CD4-positive, alpha-beta T cell treated with Interleukin-4 for 4 hours (primary cell): ENCODE results near the gene ZNF496.
A peak's percentile ranks its signal among the peaks of the same experiment; 100 is the strongest.
"Not testable (repeated sequence)": the region's sequence is repeated elsewhere in the genome, so short reads cannot be mapped to it uniquely, and the experiment has no call there.

ENCODE experiments used
- DNase-seq: peaks from one replicate; pipeline ENCODE4 v3.0.0-alpha.2; 2020

The ZNF496 gene

DNA sequence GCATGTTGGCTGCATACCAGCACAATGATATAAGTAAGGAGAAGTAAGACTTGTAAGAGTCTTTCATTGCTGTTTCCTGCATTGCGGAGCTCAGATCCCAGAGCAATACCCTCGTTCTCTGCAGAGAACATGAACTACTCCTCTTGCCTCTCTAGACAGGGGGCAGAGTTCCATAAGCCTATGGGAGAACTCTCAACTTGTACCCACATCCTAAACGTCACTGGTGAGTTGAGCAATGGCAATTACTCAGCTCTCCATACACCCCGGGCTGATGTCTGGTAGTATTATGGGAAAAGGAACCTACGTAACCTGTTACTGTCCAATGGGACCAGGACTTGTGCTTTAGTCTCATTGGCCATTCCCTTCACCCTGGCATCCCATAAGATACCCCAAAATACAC, 27.3 kb upstream of the ZNF496 start:
- DNase-seq: no peak

DNA sequence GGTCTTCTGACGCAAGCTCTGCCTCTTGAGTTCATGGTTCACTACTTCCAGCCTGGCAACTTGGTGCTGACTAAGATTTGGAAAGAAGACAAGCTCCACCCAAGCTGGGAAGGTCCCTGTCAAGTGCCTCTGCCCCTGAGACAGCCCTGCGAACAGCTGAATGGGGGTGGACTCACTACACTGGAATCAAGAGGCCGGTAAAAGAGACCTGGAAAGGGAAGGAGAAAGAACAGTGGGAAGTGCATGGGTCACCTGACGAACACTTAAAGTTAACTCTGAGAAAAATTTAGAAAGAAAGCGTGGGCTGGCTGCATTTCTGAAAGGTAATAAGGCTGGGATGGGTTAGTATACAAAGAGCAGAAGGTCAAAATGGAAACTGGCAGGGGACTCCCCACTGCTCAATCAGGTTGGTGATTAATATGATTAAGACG, 26.1 kb upstream of the ZNF496 start:
- DNase-seq: no peak

DNA sequence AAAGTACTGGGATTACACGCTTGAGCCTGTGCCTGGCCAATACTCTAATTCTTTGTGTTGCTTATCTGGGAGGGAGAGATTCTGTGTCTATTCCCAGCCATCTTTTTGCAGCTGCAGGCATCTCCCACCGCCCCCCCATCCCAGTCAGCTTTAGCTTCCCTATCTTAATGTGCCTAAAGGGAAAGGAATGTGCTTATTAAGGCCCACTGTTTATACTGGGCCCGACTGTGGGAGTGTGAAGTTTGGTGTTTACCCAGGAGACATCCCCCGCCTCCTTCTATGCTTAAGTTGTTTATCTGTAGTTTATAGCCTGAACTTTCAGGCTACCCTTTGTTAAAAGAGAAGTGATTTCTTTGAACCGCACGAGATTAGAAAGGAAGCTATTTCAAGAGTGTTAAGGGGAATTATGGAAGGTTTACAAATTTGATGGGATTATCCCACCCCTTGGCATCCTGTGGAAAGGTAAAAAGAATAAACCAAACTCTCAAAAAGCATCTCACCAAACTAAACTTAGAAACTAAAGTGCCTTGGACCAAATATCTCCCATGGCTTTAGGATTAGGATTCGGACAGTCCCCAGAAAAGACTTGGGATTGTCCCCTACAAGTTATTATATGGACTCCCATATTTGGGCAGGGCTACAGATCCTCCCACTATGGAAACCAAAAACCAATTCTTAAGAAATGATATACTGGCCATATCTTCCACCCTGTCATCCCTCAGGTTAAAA, 25.5 kb upstream of the ZNF496 start:
- DNase-seq: no peak

DNA sequence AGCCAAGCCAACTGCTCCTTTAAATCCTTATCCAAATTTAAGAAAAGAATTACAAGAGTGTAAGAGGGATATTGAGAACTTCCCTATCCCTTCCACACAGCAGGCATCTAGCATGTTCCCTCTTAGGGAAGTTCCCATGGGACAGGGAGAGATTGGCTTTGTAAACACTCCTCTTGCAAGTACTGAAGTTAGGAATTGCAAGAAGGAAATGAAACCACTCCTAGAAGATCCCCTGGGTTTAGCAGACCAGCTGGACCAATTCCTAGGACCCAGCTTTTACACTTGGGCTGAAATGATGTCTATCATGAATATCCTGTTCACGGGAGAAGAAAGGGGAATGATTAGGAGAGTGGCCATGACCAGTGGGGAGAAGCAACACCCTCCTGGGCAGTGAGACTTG, 23.5 kb upstream of the ZNF496 start:
- not testable (repeated sequence) for DNase-seq

DNA sequence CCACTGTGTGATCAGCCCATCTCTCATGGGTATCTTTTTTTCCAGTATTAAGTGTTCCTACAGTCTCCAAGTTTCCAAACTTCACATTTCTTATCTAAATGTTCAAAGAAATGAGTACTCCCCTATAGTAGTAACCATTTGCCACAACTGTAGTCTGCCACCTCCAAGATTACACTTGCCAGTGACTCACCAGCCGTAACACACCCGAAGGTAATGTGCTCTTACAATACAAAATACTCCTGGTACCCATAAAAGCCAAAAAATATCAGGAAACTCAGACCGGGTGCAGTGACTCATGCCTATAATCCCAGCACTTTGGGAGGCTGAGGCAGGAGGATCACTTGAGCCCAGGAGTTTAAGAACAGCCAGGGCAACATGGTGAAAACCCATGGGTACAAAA, 20.5 kb upstream of the ZNF496 start:
- no peak for DNase-seq

DNA sequence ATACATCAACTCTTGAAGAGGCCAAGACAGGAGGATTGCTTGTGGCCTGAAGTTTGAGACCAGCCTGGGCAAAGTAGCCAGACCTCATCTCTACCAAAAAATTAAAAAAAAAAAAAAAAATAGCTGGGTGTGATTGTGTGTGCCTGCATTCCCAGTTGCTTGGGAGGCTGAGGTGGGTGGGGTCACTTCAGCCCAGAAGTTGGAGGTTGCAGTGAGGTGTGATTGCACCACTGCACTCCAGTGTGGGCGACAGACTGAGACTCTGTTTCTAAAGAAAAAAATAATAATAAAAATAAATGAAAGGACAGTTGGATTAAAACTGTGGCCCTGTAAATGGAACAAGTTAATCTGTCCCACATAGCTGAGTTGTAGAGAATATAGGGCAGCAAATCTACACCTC, 18.9 kb upstream of the ZNF496 start:
- DNase-seq: no peak

DNA sequence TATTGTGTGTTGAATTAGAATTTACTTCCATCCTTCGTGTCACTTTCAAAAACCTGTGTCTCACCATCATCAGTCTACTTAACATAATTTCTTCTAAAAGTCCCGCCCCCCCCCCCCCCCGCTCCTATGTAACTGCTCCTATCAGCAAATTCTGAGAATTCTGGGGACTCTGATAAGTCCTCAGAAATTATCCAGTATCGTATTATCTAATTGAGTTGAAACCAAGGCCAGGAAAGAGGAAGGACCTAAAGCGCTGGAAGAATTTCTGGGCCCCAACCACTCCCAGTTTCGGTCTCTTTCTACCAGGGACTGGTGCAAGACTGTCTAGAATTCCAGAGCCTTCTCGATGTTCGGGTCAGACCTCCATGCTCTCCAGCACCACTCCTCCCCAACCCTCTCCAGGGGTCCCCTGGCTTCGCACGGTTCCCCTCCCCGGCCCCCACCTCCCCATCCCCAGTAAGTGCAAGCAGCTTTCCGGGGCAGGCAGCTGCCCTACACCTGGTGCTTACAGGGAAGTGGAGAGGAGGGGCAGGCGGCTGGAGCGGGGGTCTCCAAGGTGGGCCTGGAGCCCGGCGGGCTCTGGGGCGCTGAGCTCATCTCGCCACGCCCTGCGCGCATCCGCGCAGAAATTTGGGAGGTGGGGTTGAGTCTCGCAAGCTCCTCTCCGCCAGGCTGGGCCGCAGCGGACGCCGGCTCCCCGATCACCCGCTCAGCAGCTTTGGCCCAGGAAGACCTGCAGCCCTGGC, 16.0 kb upstream of the ZNF496 start:
- DNase-seq: no peak

DNA sequence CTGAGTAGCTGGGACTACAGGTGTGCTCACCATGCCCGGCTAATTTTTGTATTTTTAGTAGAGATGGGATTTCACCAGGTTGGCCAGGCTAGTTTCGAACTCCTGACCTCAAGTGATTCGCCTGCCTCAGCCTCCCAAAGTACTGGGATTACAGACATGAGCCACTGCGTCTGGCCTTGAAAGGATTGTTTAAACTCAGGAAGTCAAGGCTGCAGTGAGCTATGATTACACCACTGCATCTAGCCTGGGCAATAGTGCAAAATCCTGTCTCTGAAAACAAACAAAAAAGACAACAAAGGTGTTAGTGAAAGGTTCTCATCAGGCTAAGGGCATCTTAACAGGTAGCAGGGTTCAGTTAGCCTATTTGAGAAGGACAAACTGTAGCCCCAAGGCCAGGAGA, 14.2 kb upstream of the ZNF496 start:
- no peak for DNase-seq

DNA sequence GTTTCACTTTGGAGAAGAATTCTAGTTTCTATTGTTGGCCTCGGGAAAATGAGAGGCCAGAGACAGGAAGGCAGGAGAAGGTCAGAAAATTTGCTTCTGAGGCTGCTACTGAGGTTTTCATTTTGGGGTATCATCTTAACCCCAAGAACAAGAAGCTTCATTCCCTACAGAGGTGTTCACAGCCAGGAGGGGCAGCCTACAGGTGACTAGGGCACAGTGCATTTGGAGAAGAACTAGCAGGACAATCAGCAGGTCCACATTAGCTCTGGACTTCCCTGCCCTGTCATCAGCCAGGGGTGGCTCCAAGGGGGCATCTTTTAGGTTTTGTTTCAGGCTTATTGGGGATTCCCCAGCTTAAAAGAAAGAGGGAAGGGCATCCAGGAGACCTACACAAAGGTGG, 12.1 kb upstream of the ZNF496 start:
- no peak for DNase-seq

DNA sequence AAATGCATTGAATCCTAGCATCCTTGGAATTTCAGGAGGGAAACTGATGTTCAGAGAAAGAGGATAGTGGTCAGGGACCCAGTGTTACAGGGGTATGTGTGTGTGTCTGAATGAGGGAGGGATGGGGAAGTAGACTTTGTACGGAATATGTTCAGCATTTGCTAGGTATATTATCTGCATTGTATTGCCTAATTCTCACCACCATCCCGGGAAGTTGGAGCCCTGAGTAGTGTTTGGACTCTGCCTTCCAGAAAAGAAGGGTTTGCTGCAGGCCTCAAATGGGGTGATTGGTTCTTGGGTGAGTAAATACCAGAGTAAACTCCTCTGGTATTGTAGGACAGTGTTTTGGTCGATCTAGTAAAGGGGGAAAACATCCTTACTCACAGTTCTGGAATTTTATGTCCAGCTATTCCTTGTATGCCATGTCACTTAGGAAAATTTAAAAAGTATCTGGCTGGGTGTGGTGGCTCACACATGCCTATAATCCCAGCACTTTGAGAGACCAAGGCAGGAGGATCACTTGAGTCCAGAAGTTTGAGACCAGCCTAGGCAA, 7.1 kb upstream of the ZNF496 start:
- no peak for DNase-seq

DNA sequence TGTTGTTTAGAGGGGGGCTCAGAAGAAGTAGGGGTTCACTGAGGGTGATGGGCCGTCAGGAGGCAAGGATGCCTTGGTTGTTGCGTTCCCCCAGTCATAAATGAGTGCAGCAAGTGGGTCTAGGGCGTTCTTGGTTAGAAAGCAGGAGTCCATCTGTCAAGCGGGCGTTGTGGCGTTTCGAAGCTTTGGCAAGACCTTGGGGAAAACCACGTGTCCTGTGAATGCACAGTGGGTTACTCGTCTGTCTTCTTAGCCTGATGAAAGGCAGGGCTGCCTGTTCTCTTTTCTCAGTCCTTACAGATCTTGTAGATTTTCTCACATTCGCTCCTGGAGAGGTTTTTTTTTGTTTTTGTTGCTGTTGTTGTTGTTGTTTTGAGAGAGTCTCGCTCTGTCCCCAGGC, 6.3 kb upstream of the ZNF496 start:
- DNase-seq: no peak

DNA sequence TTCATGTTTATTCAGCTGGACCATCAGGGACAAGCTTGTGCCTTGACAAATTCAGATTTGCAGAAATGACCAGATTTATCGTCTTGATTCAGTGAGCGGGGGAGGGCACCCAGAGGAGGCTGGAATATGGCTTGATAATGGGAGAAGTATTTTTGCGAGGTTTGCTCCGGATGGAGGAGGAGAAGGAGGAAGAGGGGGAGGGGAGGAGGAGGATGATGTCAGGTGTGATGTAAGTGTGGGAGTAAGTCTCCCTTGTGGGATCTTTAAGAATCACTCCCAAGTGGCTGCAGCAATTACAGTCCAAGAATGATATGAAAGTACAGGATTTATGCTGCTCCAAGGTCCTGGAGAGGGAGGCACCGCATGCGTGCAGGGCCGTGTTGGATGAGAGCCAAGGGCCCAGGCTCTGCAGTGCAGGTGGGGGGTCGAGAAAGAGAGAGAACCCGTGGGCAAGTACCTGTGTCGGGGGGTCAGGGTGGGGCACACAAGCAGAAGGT, 5.6 kb upstream of the ZNF496 start:
- no peak for DNase-seq

DNA sequence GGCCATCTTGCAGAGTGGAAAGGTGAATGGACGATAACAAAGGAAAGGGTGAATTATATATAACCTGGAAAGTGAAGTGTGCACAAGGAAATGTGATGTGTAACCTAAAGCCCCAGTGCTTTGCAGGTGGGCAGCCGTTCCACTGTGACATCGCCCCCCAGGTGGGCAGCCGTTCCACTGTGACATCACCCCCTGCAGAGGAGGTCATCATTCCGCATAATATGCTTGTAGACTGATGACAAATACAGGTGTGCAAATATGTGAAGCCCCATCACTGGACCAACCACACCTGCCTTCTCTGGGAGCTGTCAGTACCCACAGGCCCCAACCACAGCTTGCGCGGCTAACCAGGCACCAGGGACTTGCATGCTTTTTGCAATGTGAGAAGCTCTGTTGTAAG, 4.7 kb upstream of the ZNF496 start:
- no peak for DNase-seq

DNA sequence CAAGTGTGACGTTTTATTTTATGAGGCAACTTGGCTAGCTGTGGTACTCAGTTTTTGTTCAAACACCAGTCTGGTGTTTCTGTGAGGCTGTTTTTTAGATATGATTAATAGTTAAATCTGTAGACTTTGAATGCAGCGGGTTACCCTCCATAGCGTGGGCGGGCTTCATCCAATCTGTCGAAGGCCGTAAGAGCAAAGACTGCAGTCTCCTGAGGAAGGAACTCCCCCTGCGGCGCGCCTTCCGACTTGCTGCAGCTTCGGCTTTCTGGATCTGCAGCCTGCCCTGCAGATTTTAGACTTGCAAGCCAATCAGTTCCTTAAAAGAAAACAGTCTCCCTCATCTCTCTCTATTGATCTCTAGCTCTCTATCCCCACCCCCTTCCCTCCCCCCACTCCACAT, 4.2 kb upstream of the ZNF496 start:
- DNase-seq: no peak

DNA sequence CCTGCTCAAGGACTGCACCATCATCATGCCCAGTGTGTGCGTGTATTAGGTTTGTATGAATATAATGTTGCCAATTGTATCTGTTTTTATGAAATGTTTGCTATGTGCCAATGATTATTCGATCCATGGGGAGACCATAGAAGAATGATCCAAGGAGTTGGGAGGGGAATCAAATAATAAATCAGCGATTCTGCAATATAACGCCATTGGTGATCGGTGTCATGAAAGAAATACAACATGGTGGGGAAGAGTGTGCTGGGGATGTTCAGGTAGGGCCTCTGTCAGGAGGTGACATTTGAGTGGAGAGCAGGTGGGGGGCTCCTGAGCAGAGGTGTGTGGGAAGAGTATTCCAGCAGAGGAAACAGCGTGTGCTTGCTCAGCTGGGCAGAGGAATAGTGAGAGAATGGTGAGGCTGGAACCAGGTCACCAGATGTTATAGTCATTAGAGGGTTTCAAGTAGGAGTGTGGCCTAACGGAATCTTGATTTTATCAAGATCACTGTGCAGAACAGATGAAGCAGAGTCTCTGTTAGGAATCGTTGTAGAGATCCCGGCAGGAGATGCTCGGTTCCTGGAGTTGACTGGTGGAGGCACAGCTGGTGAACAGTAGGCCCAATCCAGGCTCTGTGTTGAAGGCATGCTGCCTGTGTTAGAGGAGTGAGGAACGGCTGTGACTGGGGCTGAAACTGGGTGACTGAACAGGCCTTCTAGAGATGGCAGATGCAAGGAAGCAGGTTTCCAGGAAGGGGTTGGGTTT, 2.9 kb upstream of the ZNF496 start:
- no peak for DNase-seq

DNA sequence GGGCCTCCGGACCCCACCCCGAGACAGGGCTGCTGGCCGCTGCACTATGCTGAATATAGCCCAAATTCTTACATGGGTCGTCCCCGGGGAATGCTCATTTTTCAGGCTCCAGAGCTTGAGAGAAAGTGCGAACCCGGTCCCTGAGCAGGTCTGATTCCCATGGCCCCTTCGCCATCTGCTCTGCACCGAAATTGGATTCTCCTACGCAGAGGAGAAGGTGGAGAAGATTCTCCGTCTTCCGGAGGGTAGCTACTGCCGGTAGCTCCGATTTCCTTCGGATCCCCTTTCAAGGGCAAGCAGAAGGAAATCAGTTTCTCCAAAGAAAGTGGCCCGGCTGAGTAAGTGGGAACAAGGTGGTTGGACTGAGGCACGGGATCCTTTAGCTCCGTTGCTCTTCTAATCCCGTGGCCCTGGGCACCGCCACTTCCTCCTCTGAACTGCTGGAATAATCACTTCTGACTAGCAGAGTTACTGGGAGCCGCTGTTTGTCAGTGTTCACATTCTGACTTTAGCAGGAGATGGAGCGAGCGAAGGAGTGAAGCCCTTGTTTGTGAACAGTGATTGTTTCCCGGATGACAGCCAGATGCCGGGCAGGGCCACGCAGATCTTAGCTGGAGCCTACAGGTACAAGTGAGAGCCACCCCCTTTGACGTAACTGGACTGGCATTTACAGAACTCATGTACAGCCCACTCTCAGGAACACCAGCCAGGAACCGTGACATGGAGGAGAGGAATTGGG, 1.1 kb upstream of the ZNF496 start:
- no peak for DNase-seq

DNA sequence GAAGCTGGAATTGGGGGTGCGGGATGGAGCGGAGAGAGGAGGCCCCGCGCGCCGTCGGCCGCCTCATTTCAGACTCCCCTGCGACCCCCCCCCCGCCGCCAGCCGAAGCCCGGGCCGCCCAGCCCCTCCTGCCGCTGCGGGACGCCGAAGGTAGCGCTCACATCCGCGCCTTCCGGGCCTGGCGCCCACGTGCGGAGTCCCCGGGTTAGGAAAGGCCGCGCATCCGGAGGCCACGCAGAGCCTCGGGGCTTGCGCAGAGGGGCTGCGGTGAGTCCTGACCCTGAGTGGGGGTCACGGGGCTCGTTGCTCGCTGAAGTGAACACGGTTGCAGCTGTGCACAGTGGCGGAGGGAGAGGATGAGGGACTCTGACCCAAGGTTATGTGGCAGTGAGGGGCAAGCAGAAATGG, 552 bp upstream of the ZNF496 start:
- peak; percentile 34 for DNase-seq

DNA sequence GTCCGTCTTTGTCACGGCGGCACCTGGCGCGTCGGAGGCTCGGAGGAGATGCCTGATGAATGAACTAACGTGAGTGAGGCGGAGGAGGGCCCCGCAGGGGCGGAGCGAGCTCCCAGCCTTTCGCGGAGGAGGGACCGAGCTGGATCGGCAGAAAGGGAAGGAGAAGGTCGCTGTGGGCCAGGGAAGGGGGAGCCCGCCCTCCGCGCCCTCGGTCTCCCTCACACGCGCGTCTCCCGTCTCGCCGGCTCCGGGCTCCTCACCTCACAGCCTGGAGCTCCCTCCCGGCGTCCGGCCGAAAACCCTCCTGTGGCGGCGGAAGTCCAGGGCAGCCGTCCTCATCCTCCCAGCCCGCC, 519 bp downstream of the ZNF496 start:
- DNase-seq: peak; percentile 52

DNA sequence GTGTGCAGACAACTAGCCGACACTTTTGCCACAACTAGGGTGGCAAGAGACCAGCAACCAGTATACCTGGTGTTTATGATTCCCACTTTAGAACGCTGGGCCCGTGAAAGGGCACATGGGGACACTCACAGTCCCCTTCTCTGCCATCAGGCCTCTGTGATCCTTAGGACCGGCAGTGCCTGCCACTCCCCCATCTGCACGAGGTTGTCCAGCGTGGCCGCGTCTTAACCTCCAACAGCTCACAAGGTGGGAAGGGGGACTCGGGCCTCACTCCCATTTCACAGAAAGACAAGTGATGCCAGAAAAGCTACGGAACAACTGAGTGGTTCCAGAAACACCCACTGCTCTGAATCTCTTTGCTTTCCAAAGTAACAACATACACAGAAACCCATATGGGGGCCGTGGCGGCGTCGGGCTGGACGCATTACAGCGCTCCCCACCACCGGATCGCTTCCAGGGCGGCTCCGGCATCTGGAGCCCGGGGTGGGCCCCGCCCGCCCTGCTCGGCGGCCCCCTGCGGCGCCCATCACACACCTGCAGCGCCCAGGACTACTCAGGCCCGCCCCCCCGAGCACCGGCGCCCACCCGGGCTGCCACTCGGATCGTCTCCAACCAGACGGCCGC, 1.0 kb downstream of the ZNF496 start:
- DNase-seq: no peak

DNA sequence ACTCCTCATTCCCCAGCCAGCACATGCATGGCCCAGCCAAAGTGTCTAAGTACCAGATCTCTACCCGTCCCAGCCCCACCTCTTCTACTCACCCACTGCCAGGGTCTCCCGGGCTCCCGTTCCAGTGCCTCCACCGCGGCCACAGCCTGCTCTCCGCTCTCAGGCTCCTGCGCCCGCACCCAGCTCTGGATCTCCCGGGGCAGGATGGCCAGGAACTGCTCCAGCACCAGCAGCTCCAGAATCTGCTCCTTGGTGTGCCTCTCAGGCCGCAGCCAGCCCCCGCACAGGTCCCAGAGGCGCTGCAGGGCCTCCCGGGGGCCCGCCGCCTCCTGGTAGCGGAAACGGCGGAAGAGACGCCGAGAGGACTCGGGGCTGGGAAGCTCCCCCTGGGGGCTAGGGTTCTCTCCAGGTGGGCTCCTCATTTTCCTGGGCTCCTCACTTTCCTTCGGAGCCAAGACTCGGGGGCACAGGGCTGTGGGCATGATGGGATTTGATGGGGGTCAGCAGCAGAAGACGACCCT, 2.5 kb downstream of the ZNF496 start:
- no peak for DNase-seq

DNA sequence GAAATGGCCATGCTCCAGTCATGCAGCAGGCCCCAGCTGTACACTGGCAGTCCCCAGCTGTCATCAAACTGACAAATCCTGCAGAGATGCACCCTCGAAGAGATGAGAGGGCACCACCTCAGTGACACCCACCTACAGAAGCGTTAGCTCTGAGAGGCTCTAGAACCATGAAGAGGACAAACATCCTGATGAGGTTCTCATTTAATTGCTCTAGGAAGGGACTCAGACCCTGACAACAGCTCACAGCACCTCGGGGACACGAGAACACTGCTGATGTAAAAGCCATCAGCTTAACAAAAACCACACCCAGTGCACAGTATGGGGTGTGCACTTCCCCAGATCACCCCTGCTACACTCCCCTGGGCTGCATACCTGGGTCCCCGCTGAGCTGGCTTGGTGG, 3.4 kb downstream of the ZNF496 start:
- no peak for DNase-seq
